HG02870 (cell line): ENCODE measurements around the gene CHCHD4.

Source experiments
- ATAC-seq: cut with Tn5 transposase; IDR thresholded peaks from one replicate; pipeline ENCODE4 v1.9.1; 2021; ENCODE audit warnings: mild to moderate bottlenecking, moderate library complexity; ENCODE audit not compliant: unreplicated experiment

CHCHD4 gene

DNA sequence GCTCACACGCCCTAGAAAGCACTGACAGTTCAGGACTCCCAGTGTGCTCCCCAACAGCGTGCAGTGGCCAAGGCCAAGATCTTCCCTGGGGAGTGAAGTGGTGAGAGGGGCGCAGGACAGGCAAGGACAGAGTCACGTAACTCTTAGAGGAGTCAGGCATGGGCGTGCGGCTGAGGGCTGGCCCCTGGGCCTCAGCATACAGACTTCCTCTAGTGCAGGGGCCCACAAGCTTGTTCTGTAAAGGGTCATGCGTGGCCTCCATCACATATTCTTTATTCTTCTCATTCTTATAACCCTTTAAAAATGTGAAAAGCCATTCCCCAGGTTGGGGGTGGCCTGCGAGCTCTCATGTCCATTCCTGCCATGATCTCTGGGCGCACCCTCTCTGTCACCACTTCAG, 25.4 kb upstream of the CHCHD4 start:
- no peak for ATAC-seq

DNA sequence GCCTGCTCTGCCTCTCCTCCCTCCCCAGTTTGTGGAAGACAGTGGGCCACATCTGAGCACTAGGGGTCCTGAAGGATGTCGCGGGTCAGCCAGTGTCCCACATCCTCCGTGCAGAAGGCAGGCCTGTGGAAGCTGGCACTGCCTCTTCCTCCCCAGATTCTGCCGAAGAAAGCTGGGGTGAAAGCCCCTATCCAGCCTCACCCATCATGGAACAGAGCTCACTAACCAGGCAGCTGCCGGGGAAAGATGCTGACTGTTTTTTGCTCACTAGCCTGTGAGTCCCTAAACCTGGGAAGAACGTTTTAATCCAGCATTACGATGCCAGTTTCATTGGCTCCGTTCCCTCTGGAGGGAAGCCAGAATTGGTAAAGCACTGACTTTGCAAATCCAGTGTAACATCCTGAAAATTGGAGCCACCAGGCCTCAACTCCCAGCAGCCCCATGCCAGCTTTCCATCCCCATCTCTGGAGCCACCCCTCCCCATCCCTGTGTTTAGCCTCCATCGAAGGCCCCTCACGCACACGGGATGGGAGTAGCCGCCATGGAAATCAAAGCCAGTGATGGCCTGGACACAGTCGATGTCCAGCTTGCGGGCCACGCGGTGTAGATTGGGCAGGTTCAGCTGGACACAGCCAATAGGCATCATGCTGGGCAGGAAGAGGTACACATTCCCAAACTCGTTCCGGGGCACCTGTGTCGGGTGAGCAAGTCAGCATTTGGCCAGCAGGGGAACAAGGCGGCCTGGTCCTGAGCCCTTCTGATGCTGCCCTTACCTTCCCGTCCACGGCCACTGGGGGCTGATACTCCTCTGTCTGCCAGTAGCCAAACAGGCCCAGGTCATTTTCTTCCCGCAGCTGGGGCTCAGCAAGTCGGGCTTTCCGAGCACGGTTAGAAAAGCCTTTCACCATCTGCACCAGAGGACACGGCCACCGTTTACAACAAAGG, 23.6 kb upstream of the CHCHD4 start:
- no peak for ATAC-seq

DNA sequence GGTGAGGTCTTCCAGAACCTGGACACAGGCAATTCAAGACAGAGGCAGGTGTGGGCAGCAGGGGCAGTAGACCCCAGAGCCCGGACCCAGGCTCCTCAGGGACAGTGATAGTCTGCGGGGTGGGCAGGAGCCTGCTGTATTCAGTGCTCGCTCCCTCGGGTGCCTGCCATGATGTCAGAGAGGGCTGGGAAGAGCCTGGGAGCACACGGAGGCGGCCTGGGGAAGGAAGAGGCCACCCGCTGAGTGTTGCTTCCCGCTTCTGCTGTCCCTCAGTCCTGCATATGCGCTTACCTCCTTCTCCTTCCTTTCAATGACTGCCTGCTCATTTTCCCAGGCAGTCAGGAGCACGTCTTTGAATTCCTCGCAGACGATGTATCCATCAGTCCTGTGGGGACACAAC, 22.9 kb upstream of the CHCHD4 start:
- no peak for ATAC-seq

DNA sequence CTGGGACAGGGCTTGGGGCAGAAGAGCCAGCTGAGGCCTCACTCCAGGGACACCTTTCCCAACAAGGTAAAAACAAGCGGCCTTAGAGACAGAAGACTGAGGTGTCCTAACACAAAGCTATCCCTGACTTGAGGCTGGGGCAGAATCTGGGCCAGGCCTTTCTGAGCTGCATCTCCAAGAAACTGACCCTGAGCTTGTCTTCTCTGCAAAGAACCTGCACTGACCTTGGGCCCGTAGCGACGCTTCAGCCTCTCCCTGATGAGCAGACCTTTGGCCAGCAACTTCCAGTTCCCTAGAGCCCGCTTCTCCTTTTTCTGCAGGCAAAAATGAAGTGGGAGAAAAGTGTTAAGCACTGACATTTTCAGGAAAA, 22.4 kb upstream of the CHCHD4 start:
- ATAC-seq = no peak

DNA sequence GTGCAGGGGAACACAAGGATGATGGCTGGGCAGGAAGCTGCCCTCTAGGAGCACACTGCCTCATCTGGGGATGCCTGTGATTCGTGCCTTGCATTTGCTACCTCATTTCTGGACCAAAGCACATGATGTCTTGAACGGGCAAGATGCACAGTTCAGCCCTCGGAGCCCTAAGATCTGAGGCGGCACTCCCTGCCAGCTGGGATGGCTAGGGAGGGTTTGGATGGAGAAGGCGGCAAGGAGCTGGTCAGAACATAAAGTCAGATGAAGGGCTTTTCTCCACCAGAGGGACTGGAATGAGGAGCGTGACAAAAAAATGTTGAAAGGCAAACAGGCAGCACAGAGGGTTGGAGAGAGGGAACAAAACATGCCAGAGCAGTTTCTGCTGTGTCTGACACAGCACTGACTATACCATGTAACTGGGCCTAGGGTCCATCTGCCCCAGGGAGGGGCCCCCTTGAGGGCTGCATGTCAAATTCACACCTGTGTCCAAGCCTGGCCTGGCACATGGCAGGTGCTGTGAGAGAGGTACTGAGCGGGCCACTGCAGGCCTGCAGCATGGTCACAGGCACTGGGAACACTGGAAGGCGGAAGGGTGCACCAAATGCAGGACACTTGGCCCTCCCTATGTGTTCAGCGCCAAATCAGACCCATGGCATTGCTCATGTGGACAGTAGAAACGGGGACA, 21.9 kb upstream of the CHCHD4 start:
- ATAC-seq = no peak

DNA sequence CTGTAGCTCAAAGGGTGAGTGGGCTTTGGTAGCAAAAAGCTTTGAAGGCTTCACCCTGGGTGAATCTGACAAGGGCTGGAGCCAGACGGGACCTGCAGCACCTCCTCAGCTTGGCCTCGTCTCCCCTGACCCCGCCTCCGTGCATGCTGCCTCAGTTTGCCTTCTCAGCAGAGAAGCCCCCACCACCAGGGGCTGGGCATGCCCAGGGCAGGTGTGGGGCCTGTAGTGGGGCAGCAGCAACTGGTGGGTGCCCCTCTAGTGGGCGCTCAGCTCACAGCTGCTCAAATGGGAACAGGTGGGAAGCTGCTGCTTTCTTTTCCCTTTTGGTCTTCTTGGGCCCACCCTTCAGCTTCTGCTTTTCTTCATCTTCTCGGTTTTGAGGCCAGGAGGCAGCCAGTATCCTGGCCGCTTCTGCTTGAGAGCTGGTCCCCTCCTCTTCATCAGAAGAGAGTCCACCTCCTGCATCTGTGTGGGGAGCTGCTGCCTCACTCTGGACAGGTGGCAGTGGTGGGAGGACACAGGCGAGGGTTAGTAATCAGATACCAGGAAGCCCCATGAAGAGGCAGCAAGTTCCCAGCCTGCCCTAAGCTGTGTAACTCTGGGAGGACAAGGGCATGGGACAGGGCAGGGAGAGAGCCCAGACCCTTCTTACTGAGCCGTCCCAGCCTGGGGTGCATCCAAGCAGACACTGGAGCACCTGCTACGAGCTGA, 21.2 kb upstream of the CHCHD4 start:
- no peak for ATAC-seq

DNA sequence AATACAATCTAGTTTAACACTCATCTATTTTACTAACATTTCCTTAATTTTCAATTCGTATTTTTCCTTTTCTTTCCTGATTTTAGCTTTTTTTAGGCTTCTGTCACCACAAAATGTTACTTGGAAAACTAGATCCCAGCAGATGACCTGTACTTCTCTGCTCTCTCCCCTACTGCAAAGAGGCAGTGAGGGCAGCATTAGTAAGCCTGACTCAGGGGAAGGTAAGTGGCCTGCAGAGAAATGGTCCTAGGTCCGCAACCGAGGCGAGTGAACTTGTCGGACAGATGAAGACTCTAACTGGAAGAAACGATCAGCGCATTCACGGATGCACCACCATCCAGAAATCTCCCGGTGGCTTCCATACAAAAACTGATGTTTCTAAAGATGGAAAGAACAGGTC, 20.6 kb upstream of the CHCHD4 start:
- ATAC-seq = no peak

DNA sequence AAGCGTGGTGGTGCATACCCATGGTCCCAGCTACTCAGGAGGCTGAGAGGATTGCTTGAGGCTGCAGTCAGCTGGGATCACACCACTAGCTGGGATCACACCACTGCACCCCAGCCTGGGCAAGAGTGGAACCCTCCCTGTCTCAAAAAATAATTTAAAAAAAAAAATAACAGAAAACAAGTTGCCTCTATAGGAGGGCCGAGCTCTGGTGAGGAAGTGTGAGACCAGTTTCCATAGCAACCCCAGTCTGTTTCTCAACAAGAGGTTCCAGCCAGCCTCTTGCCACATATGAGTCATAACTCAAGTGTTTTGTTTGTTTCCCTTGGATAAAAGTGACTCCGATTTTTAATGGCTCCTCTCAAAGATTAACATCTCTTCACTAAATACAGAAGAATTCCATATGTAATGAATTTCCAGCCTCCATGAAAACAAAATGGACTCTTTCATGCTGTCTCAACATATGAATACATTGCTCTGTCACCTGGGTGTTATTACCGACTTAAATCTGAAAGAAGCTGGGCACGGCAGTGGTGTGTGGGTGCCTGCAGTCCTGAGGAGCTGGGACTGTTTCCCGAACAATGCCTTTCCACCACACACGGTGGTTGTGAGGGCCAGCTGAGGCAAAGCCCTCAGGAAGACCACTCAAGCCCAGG, 19.9 kb upstream of the CHCHD4 start:
- peak; percentile 98 for ATAC-seq

DNA sequence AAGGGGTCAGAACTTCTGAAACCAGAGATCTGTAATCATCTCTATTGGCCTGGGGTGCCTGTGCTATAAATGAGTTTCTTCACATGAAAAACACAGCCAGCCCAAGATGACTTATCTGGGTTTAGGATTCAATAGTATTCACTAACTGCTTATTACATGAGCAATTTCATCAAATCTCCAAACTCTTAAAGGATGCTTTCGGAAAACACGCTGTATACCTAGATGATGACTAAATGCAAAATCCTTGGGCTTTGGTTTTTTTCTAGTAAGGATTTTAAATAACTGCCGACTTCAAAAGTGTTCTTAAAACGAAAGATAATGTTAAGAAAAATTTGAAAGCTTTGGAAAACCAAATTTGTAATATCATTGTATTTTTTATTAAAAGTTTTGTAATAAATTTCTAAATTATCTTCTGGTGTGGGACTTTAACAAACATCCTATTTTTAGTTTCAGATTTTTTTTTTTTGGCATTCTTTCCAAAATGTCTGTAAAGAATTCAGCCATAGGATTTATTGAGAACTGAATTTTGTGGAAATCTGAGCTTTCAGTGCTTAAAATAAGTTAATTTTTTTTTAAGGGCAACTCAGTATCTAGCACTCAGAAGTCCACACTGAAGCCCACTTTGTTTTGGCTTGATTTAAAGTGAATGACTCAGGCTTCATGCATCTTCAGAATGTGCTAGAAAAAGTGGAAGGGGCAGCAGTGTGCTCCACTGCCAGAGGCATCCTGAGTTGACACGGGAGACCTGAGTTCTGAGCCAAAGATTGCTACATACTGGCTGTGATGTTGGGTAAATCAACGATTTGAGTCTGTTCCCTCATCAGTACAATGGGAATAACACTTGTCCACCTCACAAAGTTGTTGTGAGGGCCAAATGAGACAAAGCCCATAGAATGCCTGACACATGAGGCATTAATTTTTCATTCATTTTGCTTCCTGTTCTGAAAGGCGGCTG, 18.9 kb upstream of the CHCHD4 start:
- ATAC-seq = no peak

DNA sequence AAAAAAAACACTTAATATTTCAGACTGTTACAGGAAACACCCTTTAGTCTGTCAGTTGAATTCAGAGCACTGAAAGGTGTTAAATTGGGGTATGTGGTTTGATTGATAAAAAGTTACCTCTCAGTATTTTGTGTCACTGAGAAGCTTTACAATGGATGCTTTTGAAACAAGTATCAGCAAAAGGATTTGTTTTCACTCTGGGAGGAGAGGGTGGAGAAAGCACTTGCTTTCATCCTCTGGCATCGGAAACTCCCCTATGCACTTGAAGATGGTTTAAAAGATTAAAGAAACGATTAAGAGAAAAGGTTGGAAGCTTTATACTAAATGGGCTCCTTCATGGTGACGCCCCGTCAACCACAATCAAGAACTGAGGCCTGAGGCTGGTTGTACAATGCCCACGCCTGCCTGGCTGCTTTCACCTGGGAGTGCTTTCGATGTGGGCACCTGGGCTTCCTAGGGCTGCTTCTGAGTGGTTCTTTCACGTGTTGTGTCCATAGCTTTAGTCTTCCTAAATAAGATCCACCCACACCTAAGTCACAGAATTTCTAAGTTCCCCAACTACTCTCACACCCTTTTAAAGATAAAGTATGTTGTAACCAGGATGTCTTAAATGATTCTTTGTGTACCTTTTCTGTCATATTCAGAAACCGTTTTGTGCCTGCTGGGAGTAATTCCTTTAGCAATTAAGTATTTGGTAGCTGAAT, 18.0 kb upstream of the CHCHD4 start:
- ATAC-seq = no peak

DNA sequence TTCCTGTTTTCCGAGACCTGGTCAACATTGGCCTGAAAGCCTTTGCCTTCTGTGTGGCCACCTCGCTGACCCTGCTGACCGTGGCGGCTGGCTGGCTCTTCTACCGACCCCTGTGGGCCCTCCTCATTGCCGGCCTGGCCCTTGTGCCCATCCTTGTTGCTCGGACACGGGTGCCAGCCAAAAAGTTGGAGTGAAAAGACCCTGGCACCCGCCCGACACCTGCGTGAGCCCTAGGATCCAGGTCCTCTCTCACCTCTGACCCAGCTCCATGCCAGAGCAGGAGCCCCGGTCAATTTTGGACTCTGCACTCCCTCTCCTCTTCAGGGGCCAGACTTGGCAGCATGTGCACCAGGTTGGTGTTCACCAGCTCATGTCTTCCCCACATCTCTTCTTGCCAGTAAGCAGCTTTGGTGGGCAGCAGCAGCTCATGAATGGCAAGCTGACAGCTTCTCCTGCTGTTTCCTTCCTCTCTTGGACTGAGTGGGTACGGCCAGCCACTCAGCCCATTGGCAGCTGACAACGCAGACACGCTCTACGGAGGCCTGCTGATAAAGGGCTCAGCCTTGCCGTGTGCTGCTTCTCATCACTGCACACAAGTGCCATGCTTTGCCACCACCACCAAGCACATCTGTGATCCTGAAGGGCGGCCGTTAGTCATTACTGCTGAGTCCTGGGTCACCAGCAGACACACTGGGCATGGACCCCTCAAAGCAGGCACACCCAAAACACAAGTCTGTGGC, 17.1 kb upstream of the CHCHD4 start:
- no peak for ATAC-seq

DNA sequence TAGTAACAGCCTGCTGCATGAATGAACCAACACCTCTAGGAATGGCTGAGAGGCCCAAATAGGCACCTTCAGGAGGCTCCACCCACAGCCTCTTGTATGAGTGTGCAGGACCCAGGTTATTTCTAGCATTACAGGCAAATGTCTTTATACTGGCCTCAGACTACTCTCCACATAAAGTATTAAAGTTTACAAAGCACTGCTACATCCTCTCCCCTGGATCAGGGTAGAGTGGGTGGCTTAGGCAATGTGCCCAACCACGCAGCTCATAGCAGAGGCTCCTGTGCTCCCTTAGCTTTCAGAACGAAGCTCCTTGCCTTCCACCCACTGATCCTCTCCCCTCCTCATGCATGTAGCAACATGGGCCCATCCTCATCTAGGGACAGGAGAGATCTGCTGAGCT, 16.5 kb upstream of the CHCHD4 start:
- no peak for ATAC-seq

DNA sequence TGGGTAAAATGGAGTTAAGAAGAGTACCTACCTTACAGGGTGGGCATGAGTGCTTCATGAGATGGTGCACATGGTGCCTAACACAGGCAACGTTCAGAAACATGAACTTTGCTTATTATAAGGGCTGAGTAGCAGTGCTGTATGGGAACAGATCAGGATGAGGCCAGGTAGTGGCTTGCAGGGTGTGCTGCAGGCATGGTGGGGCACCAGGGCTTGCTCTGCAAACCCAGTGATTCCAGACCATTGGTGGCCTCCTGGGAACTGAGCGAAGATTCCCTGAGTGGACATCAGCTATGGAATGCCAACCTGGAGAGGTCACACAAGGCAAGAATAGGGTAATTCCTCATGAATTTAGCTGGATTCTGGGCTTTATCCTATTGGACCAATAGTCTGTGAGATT, 16.0 kb upstream of the CHCHD4 start:
- no peak for ATAC-seq

DNA sequence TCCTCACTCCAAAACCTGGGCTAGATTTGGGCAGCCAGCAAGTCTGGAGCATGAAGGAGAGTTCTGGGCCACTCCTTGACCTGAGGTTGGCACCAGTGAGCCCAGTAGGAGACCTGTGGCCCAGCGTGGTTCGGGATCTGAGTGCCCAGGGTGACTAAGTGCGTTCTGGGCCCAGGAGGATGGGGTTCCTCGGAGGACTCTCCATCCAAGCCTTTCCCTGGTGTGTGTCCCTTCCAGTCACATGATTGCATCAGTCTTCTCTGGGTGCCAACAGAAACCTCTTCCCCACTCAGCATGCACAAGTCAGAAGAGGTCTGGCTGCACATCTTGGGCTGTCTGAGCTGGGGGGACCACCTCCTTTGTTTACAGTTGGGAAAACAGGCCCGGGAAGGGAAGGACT, 15.1 kb upstream of the CHCHD4 start:
- no peak for ATAC-seq

DNA sequence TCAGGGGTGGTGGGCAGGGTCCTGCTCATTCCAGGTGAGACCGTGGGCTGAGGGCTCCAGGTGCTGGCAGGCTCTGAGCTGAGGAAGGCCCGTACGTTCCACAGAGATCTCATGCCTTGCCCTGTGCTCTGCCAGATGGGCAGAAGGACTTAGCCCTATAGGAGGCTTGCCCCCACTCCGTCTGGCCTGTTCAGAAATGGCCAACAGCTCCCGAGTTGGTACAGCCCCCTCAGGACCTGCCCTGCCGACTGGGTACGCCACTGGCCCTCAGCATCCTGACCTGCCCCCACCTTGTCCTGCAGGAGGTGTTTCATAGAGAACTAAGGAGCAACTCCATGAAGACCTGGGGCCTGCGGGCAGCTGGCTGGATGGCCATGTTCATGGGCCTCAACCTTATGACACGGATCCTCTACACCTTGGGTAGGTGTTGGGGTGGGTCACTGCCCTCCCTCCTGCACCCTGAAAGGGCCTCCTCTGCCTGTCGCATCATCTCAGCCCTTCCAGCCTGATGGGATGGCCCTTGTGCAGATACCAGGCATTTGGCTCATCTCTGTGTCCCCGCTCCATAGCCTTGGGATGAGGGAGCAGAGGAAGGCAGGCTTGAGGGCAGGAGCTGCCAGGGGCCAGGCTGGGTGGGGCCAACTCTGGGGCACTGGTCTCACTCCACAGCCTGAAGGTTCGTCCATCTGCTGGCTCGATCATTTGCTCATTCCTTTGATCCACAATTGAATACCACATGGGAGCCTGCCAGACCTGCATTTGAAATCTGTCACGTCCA, 14.4 kb upstream of the CHCHD4 start:
- no peak for ATAC-seq

DNA sequence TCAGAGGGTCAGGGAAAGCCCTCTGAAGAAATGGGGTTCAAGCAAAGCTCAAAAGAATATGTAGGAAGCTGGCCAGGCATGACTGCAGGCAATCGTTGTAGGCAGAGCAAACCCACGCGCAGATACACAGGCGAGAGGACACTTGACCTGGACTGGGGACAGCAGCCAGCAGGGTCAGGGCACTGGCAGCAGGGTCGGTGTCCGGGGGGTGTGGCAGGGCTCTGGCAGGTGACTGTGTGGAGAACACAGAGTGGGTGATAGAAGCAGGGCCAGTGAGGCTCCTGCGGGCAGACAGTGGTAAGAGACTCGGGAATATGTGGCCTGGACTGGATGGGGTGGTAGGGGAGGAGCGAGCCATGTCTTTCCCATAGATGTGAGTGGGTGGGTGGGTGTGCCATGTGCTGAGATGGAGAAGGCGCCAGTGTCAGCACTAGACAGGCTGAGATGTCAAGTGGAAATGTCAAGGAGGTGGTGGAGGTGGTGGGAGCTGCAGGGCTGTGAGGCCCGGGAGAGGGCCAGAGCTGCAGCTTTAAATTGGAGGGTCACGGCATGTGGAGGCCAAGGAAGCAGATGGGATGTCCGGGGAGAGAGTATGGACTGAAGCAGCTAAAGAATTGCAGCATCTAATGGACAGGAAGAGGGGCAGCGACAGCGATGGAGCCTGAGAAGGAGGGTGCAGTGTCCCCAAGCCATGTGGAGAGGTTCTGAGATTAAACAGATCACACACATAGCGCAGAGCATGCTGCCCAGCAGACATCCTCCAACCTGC, 13.6 kb upstream of the CHCHD4 start:
- no peak for ATAC-seq

DNA sequence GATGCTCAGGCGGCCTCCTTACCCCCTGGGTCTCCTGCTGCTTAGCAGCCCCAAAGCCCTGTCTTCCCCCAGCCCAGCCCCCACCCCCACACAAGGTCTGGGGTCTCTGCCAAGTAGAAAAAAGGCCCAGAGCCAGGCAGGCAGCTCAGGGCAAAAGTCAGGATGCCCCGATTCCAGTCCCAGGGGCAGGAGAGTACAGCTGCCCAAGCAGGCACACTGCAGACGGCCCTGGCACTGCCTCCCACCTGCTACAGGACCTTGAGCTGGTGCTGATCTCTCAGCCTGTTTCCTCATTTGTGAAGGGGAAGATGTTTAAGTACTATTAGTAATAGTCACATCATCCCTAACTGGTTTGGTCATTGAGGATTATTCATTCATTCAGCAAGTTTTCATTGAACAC, 12.8 kb upstream of the CHCHD4 start:
- no peak for ATAC-seq
